Endodermal cell (in vitro differentiated cells): ENCODE data around the gene NEDD9. TPM values are rescaled to one million over a fixed set of nuclear protein-coding genes. Genes with fewer than 3 reads are reported as not detected.

Source experiments
- DNase-seq: peaks from one replicate; pipeline ENCODE4 v3.0.0-alpha.2; 2017
- H3K27ac ChIP-seq: 2 replicates; pipeline ENCODE4 v1.5.1; 2013; ENCODE audit warnings: mild to moderate bottlenecking, low read depth, low read length, moderate library complexity
- H3K27me3 ChIP-seq: 2 replicates; pipeline ENCODE4 v1.6.1; 2013; ENCODE audit warnings: mild to moderate bottlenecking, low read length, moderate library complexity; ENCODE audit not compliant: insufficient read depth, control insufficient read depth, poor library complexity, severe bottlenecking
- H3K36me3 ChIP-seq: 2 replicates; pipeline ENCODE4 v1.7.0; 2013; ENCODE audit warnings: mild to moderate bottlenecking, low read length, moderate library complexity; ENCODE audit not compliant: control insufficient read depth, insufficient read depth
- H3K4me1 ChIP-seq: one replicate; pipeline ENCODE4 v1.7.0; 2013; ENCODE audit warnings: low read length; ENCODE audit not compliant: control insufficient read depth, insufficient read depth
- H3K4me3 ChIP-seq: 2 replicates; pipeline ENCODE4 v1.5.1; 2013; ENCODE audit warnings: mild to moderate bottlenecking, low read length, moderate library complexity
- H3K9ac ChIP-seq: 2 replicates; pipeline ENCODE4 v1.6.1; 2013; ENCODE audit warnings: mild to moderate bottlenecking, low read length, moderate library complexity; ENCODE audit not compliant: poor library complexity, severe bottlenecking; ENCODE audit errors: extremely low read depth
- H3K9me3 ChIP-seq: 2 replicates; pipeline ENCODE4 v1.6.1; 2013; ENCODE audit warnings: mild to moderate bottlenecking, low read length, moderate library complexity; ENCODE audit not compliant: control insufficient read depth
- H3K27ac Mint-ChIP-seq: 2 replicates; pipeline ENCODE4 v1.8.0; 2020; ENCODE audit warnings: mixed read lengths
- H3K27me3 Mint-ChIP-seq: 2 replicates; pipeline ENCODE4 v1.8.0; 2021; ENCODE audit warnings: mild to moderate bottlenecking, mixed read lengths; ENCODE audit not compliant: insufficient read depth
- H3K36me3 Mint-ChIP-seq: 2 replicates; pipeline ENCODE4 v1.8.0; 2020; ENCODE audit warnings: low read depth, mixed read lengths
- H3K4me1 Mint-ChIP-seq: 2 replicates; pipeline ENCODE4 v1.8.0; 2020; ENCODE audit warnings: mixed read lengths
- H3K4me3 Mint-ChIP-seq: 2 replicates; pipeline ENCODE4 v1.8.0; 2020; ENCODE audit warnings: mild to moderate bottlenecking, moderate library complexity, mixed read lengths
- H3K9me3 Mint-ChIP-seq: 2 replicates; pipeline ENCODE4 v1.8.0; 2020; ENCODE audit warnings: mild to moderate bottlenecking, mixed read lengths
- CTCF ChIP-seq: fragments of 200-600 bp; sonication (generic); conservative IDR thresholded peaks from 2 replicates; pipeline ENCODE4 v1.5.0; 2021; ENCODE audit warnings: antibody characterized with exemption, mild to moderate bottlenecking
- WGBS, 2 experiments: methylation state at CpG; one replicate each; pipeline versions ENCODE4 v1.1.5 to v1.1.7; 2013; ENCODE audit warnings: missing lambda C conversion rate in 2 of 2, mixed read lengths in 1 of 2; ENCODE audit not compliant: insufficient coverage in 1 of 2, insufficient read length in 1 of 2; 5-methylcytosine and 5-hydroxymethylcytosine counted together
- total RNA-seq, 2 donors: library from RNA; stranded (reverse); fragmentation: NEBNext Ultra II Directional in 1 of 2; extraction: Animal tissue kit (Norgen Biotek cat#: 25700) in 1 of 2; gene quantifications; 2 replicates in 1 of 2; 3 replicates in 1 of 2; pipeline ENCODE4 v1.2.1, GENCODE V29; 2021

Gene NEDD9
- total RNA-seq, 2 donors from 2014 or later = 1.7 to 7.4 TPM

- Histone ChIP-seq H3K4me1 (peaks cover 13% of the 10 kb centered on the region), H3K4me3 (no peak overlapping the region), H3K27ac (no peak overlapping the region), H3K27me3 (no peaks in the 10 kb centered on the region), H3K9me3 (no peaks in the 10 kb centered on the region), H3K9ac (no peak overlapping the region), H3K36me3 (no peaks in the 10 kb centered on the region)
- TF ChIP-seq CTCF = no peak
- Mint-ChIP-seq H3K9me3 (no peaks in the 10 kb centered on the region), H3K4me3 (no peak overlapping the region), H3K36me3 (no peaks in the 10 kb centered on the region), H3K27me3 (no peaks in the 10 kb centered on the region), H3K27ac (no peak overlapping the region), H3K4me1 (peaks cover 73% of the 10 kb centered on the region)
- no peak for DNase-seq
- 93 to 95% methylated on average over 14 to 19 of the region's 19 CpGs for WGBS, 2 experiments
These were observed 41.1 kb upstream of the NEDD9 start for GRCh38 chr6:11273406-11274065.

- Histone ChIP-seq H3K27ac (no peak overlapping the region), H3K4me3 (no peak overlapping the region), H3K36me3 (no peaks in the 10 kb centered on the region), H3K9me3 (no peaks in the 10 kb centered on the region), H3K9ac (no peak overlapping the region), H3K27me3 (no peaks in the 10 kb centered on the region), H3K4me1 (peaks cover 9% of the 10 kb centered on the region)
- DNase-seq = no peak
- Mint-ChIP-seq H3K27ac (no peak overlapping the region), H3K9me3 (no peaks in the 10 kb centered on the region), H3K27me3 (no peaks in the 10 kb centered on the region), H3K4me3 (no peak overlapping the region), H3K4me1 (peaks cover 64% of the 10 kb centered on the region), H3K36me3 (no peaks in the 10 kb centered on the region)
- WGBS, 2 experiments = 58 to 87% methylated on average over 3 to 9 of the region's 11 CpGs
- TF ChIP-seq CTCF = no peak
These were observed 40.2 kb upstream of the NEDD9 start for GRCh38 chr6:11272491-11273192.

- H3K27ac ChIP-seq = no peak overlapping the region
- H3K9ac ChIP-seq = no peak overlapping the region
- Mint-ChIP-seq H3K4me1 (peaks cover 52% of the 10 kb centered on the region), H3K36me3 (no peaks in the 10 kb centered on the region), H3K4me3 (no peak overlapping the region), H3K27ac (no peak overlapping the region), H3K27me3 (no peaks in the 10 kb centered on the region), H3K9me3 (no peaks in the 10 kb centered on the region)
- peaks cover 3% of the 10 kb centered on the region for H3K4me1 ChIP-seq
- no peak for TF ChIP-seq CTCF
- DNase-seq = no peak
- H3K27me3 ChIP-seq = no peaks in the 10 kb centered on the region
- H3K9me3 ChIP-seq = no peaks in the 10 kb centered on the region
- H3K36me3 ChIP-seq = no peaks in the 10 kb centered on the region
- H3K4me3 ChIP-seq = no peak overlapping the region
- 92 to 98% methylated on average over 3 to 4 of the region's 4 CpGs for WGBS, 2 experiments
These were observed 39.0 kb upstream of the NEDD9 start for GRCh38 chr6:11271228-11272020.
